ENCODE results near the gene DGKD.

- TF ChIP-seq REST (IDR thresholded peaks at IDR 0.05; ENCODE audit: insufficient read depth in 1 of 2, low read depth in 2 of 2, low read length in 2 of 2) = no peak
- no peak for TF ChIP-seq SIN3A (IDR thresholded peaks at IDR 0.05; ENCODE audit: borderline replicate concordance, insufficient read depth, low read length)
- no peak for TF ChIP-seq POLR2AphosphoS5 (IDR thresholded peaks at IDR 0.05; ENCODE audit: low read depth, low read length)
- TF ChIP-seq TAF1 (IDR thresholded peaks at IDR 0.05; ENCODE audit: borderline replicate concordance, insufficient read depth, low read length) = no peak
- no peak for TF ChIP-seq FOXP2 (optimal IDR thresholded peaks at IDR 0.05; ENCODE audit: borderline replicate concordance, extremely low read depth, extremely low read length, insufficient read depth)
Observed at GRCh38 chr2:233358947-233359346, 4.7 kb downstream of the DGKD start.
